HCT116 (cell line): ENCODE results near the gene ADAMTS6. TPM values are rescaled to one million over a fixed set of nuclear protein-coding genes. Genes with fewer than 3 reads are reported as not detected.

Source experiments
- ATAC-seq: fragments of 200-7000 bp; cut with Tn5 transposase; 2 replicates; pipeline ENCODE4 v1.9.1; 2020; ENCODE audit warnings: mild to moderate bottlenecking, moderate library complexity
- BruUV-seq: library from RNA; stranded (reverse); fragments of 400-500 nt; replicated peaks from 2 replicates; lab custom pipeline; 2021; lab: Mats Ljungman, UMichigan
- CTCF ChIA-PET: fragments of 300-600 bp; sonication (Branson Sonifier 250); formaldehyde crosslinking; loops from one replicate; lab custom pipeline; 2021; ENCODE audit warnings: antibody characterized with exemption; lab: Charles Lee
- POLR2A ChIA-PET: fragments of 300-600, 350-600 bp; sonication (Branson Sonifier 250); formaldehyde crosslinking; loops from one replicate; lab custom pipeline; 2021; ENCODE audit warnings: antibody characterized with exemption; lab: Charles Lee
- RAD21 ChIA-PET, 2 experiments: fragments of 300-600 bp; sonication (Branson Sonifier 250); formaldehyde crosslinking; loops; one replicate each; lab custom pipeline; 2023; ENCODE audit warnings: low total read pairs in 2 of 2; ENCODE audit not compliant: uncharacterized antibody in 2 of 2, unreplicated experiment in 2 of 2, low non-redundant PET in 1 of 2; lab: Charles Lee
- DNase-seq: peaks from one replicate; pipeline ENCODE4 v3.0.0-alpha.2; 2010; ENCODE audit warnings: low read depth, low spot score
- H2AFZ ChIP-seq: fragments of 200-600 bp; shearing (Covaris generic), sonication (generic); 2 replicates; pipeline ENCODE4 v1.6.1; 2017; ENCODE audit warnings: low read depth, mixed run types, mixed read lengths, antibody characterized with exemption, low read length; ENCODE audit not compliant: poor library complexity, severe bottlenecking
- H3K27ac ChIP-seq: 2 replicates; pipeline ENCODE4 v1.5.1; 2012; ENCODE audit warnings: low read depth, low read length
- H3K27me3 ChIP-seq: fragments of 200-600 bp; sonication (generic); 2 replicates; pipeline ENCODE4 v1.6.1; 2016; ENCODE audit warnings: mixed run types, low read length, mixed read lengths; ENCODE audit not compliant: insufficient read depth
- H3K36me3 ChIP-seq, 2 experiments: fragments of 200-500 bp in 1 of 2; fragments of 200-600 bp in 1 of 2; sonication (Bioruptor generic) in 1 of 2; sonication (generic) in 1 of 2; 2 replicates each; pipeline versions ENCODE4 v1.5.1 to v1.6.1; 2014 to 2016; ENCODE audit warnings: low read length in 2 of 2, inconsistent platforms in 1 of 2, mixed read lengths in 1 of 2, mixed run types in 1 of 2; ENCODE audit not compliant: insufficient read depth in 2 of 2, control insufficient read depth in 1 of 2
- H3K4me1 ChIP-seq, 2 experiments: fragments of 200-600 bp in 1 of 2; sonication (generic) in 1 of 2; 2 replicates each; pipeline versions ENCODE4 v1.5.1 to v1.6.1; 2012 to 2017; ENCODE audit warnings: low read length in 2 of 2, inconsistent platforms in 1 of 2, mild to moderate bottlenecking in 1 of 2, mixed read lengths in 1 of 2, mixed run types in 1 of 2, moderate library complexity in 1 of 2; ENCODE audit not compliant: insufficient read depth in 2 of 2, control insufficient read depth in 1 of 2
- H3K4me2 ChIP-seq: fragments of 200-600 bp; sonication (generic); 2 replicates; pipeline ENCODE4 v1.6.1; 2017; ENCODE audit warnings: mixed run types, low read length, mixed read lengths
- H3K4me3 ChIP-seq, 2 experiments: fragments of 200-600 bp in 1 of 2; sonication (generic) in 1 of 2; replicated peaks in 1 of 2; 2 replicates each; pipeline ENCODE4 v1.5.1; 2011 to 2016; ENCODE audit warnings: low read length in 2 of 2, control low read depth in 1 of 2, low read depth in 1 of 2, mild to moderate bottlenecking in 1 of 2, mixed read lengths in 1 of 2, mixed run types in 1 of 2
- H3K79me2 ChIP-seq: fragments of 200-600 bp; sonication (generic); 2 replicates; pipeline ENCODE4 v1.6.1; 2017; ENCODE audit warnings: mild to moderate bottlenecking, mixed run types, low read length, moderate library complexity, mixed read lengths; ENCODE audit not compliant: insufficient read depth
- H3K9ac ChIP-seq: fragments of 200-600 bp; sonication (generic); 2 replicates; pipeline ENCODE4 v1.6.1; 2016; ENCODE audit warnings: low read length, mixed read lengths
- H3K9me2 ChIP-seq: fragments of 200-600 bp; sonication (generic), shearing (Covaris generic); 2 replicates; pipeline ENCODE4 v1.6.1; 2017; ENCODE audit warnings: mixed run types, mild to moderate bottlenecking, moderate library complexity; ENCODE audit not compliant: insufficient read depth
- H3K9me3 ChIP-seq, 2 experiments: fragments of 200-500 bp in 1 of 2; fragments of 200-600 bp in 1 of 2; sonication (Bioruptor generic) in 1 of 2; sonication (generic) in 1 of 2; 2 replicates each; pipeline ENCODE4 v1.6.1; 2014 to 2017; ENCODE audit warnings: low read length in 2 of 2, mixed read lengths in 2 of 2, inconsistent platforms in 1 of 2, low read depth in 1 of 2, mild to moderate bottlenecking in 1 of 2, mixed run types in 1 of 2, moderate library complexity in 1 of 2; ENCODE audit not compliant: control insufficient read depth in 1 of 2, insufficient read depth in 1 of 2
- H4K20me1 ChIP-seq: fragments of 200-600 bp; sonication (generic), shearing (Covaris generic); 2 replicates; pipeline ENCODE4 v1.6.1; 2017; ENCODE audit warnings: mixed run types, mild to moderate bottlenecking, moderate library complexity; ENCODE audit not compliant: insufficient read depth
- CBX3 ChIP-seq: IDR thresholded peaks from 2 replicates; pipeline ENCODE4 v1.6.1; 2012; ENCODE audit warnings: low read depth
- JUND ChIP-seq: IDR thresholded peaks from 2 replicates; pipeline ENCODE4 v1.6.1; 2012
- POLR2AphosphoS5 ChIP-seq: IDR thresholded peaks from 2 replicates; pipeline ENCODE4 v1.6.1; 2011; ENCODE audit warnings: mild to moderate bottlenecking, low read depth, low read length, moderate library complexity
- RAD21 ChIP-seq: IDR thresholded peaks from 2 replicates; pipeline ENCODE4 v1.6.1; 2012; ENCODE audit warnings: low read depth, mild to moderate bottlenecking
- SRF ChIP-seq: IDR thresholded peaks from 2 replicates; pipeline ENCODE4 v1.6.1; 2012; ENCODE audit warnings: low read depth
- YY1 ChIP-seq: IDR thresholded peaks from 2 replicates; pipeline ENCODE4 v1.6.1; 2011; ENCODE audit warnings: low read length, low read depth, moderate library complexity, mild to moderate bottlenecking; ENCODE audit not compliant: insufficient replicate concordance; ENCODE audit errors: extremely low read depth
- ZFX ChIP-seq: fragments of 450-650 bp; IDR thresholded peaks from 2 replicates; pipeline ENCODE4 v1.6.1; 2017
- ZNF274 ChIP-seq: fragments of 200-500 bp; sonication (Bioruptor generic); IDR thresholded peaks from 2 replicates; pipeline ENCODE4 v1.6.1; 2014; ENCODE audit warnings: mild to moderate bottlenecking, low read depth, low read length, inconsistent platforms
- intact Hi-C: fragments of 100-400 bp; cut with micrococcal nuclease; formaldehyde crosslinking; loops from 2 replicates; pipeline ENCODE4 v1.10.0; 2022
- total RNA-seq: library from RNA; stranded (reverse); gene quantifications from one replicate; pipeline ENCODE4 v1.2.1, GENCODE V29; 2021; ENCODE audit not compliant: unreplicated experiment
- TF ChIP-seq, protein P1 (sequence below): IDR thresholded peaks from 2 replicates; pipeline ENCODE4 v1.6.1; 2012; ENCODE audit warnings: low read depth
- TF ChIP-seq, protein P2 (sequence below): IDR thresholded peaks from 2 replicates; pipeline ENCODE4 v1.6.1; 2012

Gene ADAMTS6
- total RNA-seq, 1 experiment from 2014 or later: 0.93 TPM

DNA sequence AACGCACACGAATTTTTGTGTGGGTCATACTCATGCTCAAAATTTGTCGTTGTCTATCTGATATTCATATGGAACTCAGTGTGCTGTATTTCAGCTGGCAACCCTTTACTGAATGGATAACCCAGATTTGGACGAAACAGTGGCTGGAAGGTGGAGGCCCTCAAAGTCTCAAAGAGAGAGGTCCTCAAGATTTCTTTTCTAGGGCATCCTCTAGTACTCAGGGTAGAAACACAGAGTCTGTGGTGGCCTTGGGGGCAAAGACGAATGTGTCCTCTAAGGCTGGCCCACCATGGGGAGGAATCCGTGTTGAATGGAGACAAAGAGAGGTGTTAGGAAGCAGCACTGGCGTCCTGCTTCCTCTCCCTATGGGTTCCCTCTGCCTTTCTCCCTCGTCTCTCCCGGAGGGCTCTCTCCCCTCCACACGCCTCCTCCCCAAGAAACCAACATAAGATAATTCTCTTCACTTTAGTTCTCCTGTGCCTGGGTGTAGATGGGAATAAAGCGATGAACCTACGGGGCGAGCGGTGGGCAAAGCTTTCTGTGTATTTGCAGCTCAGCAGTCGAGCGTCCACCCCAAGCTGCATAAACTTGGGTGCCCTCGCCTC is 379.2 kb downstream of the ADAMTS6 start:
- no peaks in the 10 kb centered on the region for H3K9me3 ChIP-seq
- no peak for ATAC-seq
- no peak for TF ChIP-seq RAD21
- TF ChIP-seq CBX3: no peak
- TF ChIP-seq YY1: no peak
- no peak for TF ChIP-seq POLR2AphosphoS5
- TF ChIP-seq JUND: no peak
- TF ChIP-seq SRF: no peak
- no peak for TF ChIP-seq ZFX
- TF ChIP-seq, protein P1, sequence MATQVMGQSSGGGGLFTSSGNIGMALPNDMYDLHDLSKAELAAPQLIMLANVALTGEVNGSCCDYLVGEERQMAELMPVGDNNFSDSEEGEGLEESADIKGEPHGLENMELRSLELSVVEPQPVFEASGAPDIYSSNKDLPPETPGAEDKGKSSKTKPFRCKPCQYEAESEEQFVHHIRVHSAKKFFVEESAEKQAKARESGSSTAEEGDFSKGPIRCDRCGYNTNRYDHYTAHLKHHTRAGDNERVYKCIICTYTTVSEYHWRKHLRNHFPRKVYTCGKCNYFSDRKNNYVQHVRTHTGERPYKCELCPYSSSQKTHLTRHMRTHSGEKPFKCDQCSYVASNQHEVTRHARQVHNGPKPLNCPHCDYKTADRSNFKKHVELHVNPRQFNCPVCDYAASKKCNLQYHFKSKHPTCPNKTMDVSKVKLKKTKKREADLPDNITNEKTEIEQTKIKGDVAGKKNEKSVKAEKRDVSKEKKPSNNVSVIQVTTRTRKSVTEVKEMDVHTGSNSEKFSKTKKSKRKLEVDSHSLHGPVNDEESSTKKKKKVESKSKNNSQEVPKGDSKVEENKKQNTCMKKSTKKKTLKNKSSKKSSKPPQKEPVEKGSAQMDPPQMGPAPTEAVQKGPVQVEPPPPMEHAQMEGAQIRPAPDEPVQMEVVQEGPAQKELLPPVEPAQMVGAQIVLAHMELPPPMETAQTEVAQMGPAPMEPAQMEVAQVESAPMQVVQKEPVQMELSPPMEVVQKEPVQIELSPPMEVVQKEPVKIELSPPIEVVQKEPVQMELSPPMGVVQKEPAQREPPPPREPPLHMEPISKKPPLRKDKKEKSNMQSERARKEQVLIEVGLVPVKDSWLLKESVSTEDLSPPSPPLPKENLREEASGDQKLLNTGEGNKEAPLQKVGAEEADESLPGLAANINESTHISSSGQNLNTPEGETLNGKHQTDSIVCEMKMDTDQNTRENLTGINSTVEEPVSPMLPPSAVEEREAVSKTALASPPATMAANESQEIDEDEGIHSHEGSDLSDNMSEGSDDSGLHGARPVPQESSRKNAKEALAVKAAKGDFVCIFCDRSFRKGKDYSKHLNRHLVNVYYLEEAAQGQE: no peak
- TF ChIP-seq ZNF274: no peak
- TF ChIP-seq, protein P2, sequence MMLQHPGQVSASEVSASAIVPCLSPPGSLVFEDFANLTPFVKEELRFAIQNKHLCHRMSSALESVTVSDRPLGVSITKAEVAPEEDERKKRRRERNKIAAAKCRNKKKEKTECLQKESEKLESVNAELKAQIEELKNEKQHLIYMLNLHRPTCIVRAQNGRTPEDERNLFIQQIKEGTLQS: no peak
- no peak for DNase-seq
- no peak overlapping the region for H2AFZ ChIP-seq
- no peaks in the 10 kb centered on the region for H3K36me3 ChIP-seq
- no peak overlapping the region for H3K4me3 ChIP-seq
- no peaks in the 10 kb centered on the region for H3K27me3 ChIP-seq
- H3K9me2 ChIP-seq: no peaks in the 10 kb centered on the region
- no peak overlapping the region for H3K9ac ChIP-seq
- H4K20me1 ChIP-seq: no peaks in the 10 kb centered on the region
- H3K79me2 ChIP-seq: no peaks in the 10 kb centered on the region
- no peak overlapping the region for H3K27ac ChIP-seq
- POLR2A ChIA-PET: no interaction called here
- BruUV-seq: no TSS peak
- peaks cover 0 to 8% of the 10 kb centered on the region in 2 experiments; a peak in 1 of 4 replicates for H3K4me1 ChIP-seq
- H3K4me2 ChIP-seq: no peak overlapping the region
- CTCF ChIA-PET: interaction anchor here (3.0 kb wide), 1 partner anchor 381 kb away, joined by 20 read pairs; no protein-coding TSS in a partner anchor
- intact Hi-C loops: no loop called here
- RAD21 ChIA-PET: no interaction called here
